ENCODE data around the gene ABCF2. TPM values are rescaled to one million over a fixed set of nuclear protein-coding genes. Genes with fewer than 3 reads are reported as not detected.

Gene ABCF2
- total and polyA plus RNA-seq, 2 of the 4 experiments (the other 2 are of a cell fraction): 46.2 to 103 TPM

GRCh38 chr7:151177310-151177709 is 49.7 kb downstream of the ABCF2 start:
- Histone ChIP-seq H4K8ac (ENCODE audit: low read depth in 2 of 2, low read length in 2 of 2) (no peak overlapping the region), H2BK20ac (ENCODE audit: low read depth, low read length) (no peak overlapping the region), H2AK9ac (replicated peaks; ENCODE audit: low read depth, low read length, poor library complexity) (no peak overlapping the region), H3K9ac (ENCODE audit: low read depth, low read length) (no peak overlapping the region), H3K4me1 (ENCODE audit: control insufficient read depth, insufficient read depth, low read length) (no peaks in the 10 kb centered on the region), H3K27ac (ENCODE audit: insufficient read depth, low read length) (no peak overlapping the region), H2BK15ac (ENCODE audit: low read depth, low read length) (no peak overlapping the region), H2AFZ (replicated peaks; ENCODE audit: low read length, poor library complexity) (no peak overlapping the region), H2BK5ac (ENCODE audit: low read depth, low read length, poor library complexity, severe bottlenecking) (no peak overlapping the region), H3K4me2 (ENCODE audit: low read depth, low read length) (no peak overlapping the region), H3K56ac (ENCODE audit: extremely low read depth, insufficient read depth, low read length) (no peak overlapping the region), H3K4ac (ENCODE audit: low read depth, low read length) (no peak overlapping the region), H3K4me3 (ENCODE audit: insufficient read depth, low read depth, low read length) (no peak overlapping the region), H3K27me3 (ENCODE audit: control insufficient read depth, insufficient read depth, low read length) (peaks cover 71% of the 10 kb centered on the region), H3K9me3 (ENCODE audit: control insufficient read depth, insufficient read depth, low read length) (no peaks in the 10 kb centered on the region; the same call in 1 of the 2 replicates), H4K91ac (ENCODE audit: insufficient read depth, low read depth, low read length) (no peak overlapping the region), H3K36me3 (ENCODE audit: control insufficient read depth, insufficient read depth, low read length) (no peaks in the 10 kb centered on the region), H3K14ac (replicated peaks; ENCODE audit: low read depth, low read length) (no peak overlapping the region), H2BK120ac (ENCODE audit: low read depth, low read length) (no peak overlapping the region), H4K5ac (ENCODE audit: low read depth, low read length) (no peak overlapping the region), H4K20me1 (ENCODE audit: insufficient read depth, low read length) (no peaks in the 10 kb centered on the region), H2AK5ac (ENCODE audit: low read depth, low read length) (no peak overlapping the region), H3K23ac (ENCODE audit: low read depth, low read length) (no peak overlapping the region), H3K79me1 (ENCODE audit: low read depth in 1 of 2, low read length in 2 of 2) (no peaks in the 10 kb centered on the region), H3K9me1 (ENCODE audit: insufficient read depth, low read length) (no peaks in the 10 kb centered on the region), H3K18ac (ENCODE audit: low read depth, low read length) (no peak overlapping the region)
- no CpG with 5 or more reads among the region's 1 CpG for WGBS, 2 experiments (ENCODE audit: extremely low coverage in 2 of 2, insufficient read length in 1 of 2)
- ChIA-PET POLR2A (ENCODE audit: unreplicated experiment) (no interaction called here), CTCF (no interaction called here)
- intact Hi-C loops (cut with micrococcal nuclease) (no loop called here), dilution Hi-C loops (cut with HindIII; ENCODE audit: low sequenced_read_pairs, unreplicated experiment) (no loop called here), in situ Hi-C loops (cut with MboI; ENCODE audit: low sequenced_read_pairs) (no loop called here)
- DNase-seq (no peak), ATAC-seq (ENCODE audit: low read depth) (no peak)
- no TSS peak for BruUV-seq (replicated peaks)
- TF ChIP-seq RAD21 (IDR thresholded peaks at IDR 0.05; ENCODE audit: low read length): no peak
- no peak for TF ChIP-seq CHD1 (IDR thresholded peaks at IDR 0.05; ENCODE audit: low read depth, low read length)
- TF ChIP-seq POLR2A (IDR thresholded peaks at IDR 0.05; ENCODE audit: low read depth, low read length): no peak
- no peak for TF ChIP-seq FOS (IDR thresholded peaks at IDR 0.05; ENCODE audit: low read depth, low read length)
- no peak for TF ChIP-seq ELK1 (IDR thresholded peaks at IDR 0.05; ENCODE audit: borderline replicate concordance, low read depth, low read length)
- no peak for TF ChIP-seq RCOR1 (IDR thresholded peaks at IDR 0.05; ENCODE audit: insufficient replicate concordance, low read length)

Data from IMR-90 (cell line).